ENCODE results near the gene TIAM2. TPM values are rescaled to one million over a fixed set of nuclear protein-coding genes. Genes with fewer than 3 reads are reported as not detected.

The TIAM2 gene
- total RNA-seq, 1 experiment from 2014 or later = 12.9 TPM

DNA sequence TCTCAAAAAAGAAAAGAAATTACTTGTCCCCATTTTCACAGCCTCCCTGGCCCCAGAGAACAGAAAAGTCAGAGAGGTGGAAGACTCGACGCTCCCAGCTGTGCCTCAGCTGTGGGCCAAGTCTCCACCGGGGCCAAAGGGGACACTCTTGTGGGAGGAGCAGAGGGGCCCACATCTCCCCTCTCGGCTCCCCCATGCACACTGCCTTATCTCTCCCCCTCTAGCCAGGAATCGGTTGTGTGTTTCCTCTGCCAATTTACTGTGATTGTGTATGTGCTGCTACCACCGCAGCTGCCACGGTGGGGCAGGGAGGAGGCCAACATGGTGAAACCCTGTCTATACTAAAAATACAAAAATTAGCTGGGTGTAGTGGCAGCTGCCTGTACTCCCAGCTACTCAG is 8.4 kb downstream of the TIAM2 start:
- H3K27me3 Mint-ChIP-seq (ENCODE audit: unreplicated experiment) = no peaks in the 10 kb centered on the region
- BruUV-seq (replicated peaks) = no TSS peak
- CTCF ChIA-PET = no interaction called here
- H3K36me3 Mint-ChIP-seq (ENCODE audit: insufficient read depth, unreplicated experiment) = no peaks in the 10 kb centered on the region
- no peaks in the 10 kb centered on the region for H3K4me1 Mint-ChIP-seq (ENCODE audit: low read depth, unreplicated experiment)
- no peak overlapping the region for H3K27ac Mint-ChIP-seq (ENCODE audit: unreplicated experiment)
- H3K4me3 Mint-ChIP-seq (ENCODE audit: low read depth, unreplicated experiment) = no peak overlapping the region
- TF ChIP-seq CTCF (IDR thresholded peaks at IDR 0.05; ENCODE audit: unreplicated experiment) = no peak
- no peak for DNase-seq
- intact Hi-C loops (cut with micrococcal nuclease; ENCODE audit: unreplicated experiment) = no loop called here
- H3K9me3 Mint-ChIP-seq (ENCODE audit: low read depth, unreplicated experiment) = no peaks in the 10 kb centered on the region

GRCh38 chr6:155004017-155004416 is 8.9 kb downstream of the TIAM2 start:
- no peak overlapping the region for H3K4me3 Mint-ChIP-seq (ENCODE audit: low read depth, unreplicated experiment)
- intact Hi-C loops (cut with micrococcal nuclease; ENCODE audit: unreplicated experiment) = no loop called here
- H3K9me3 Mint-ChIP-seq (ENCODE audit: low read depth, unreplicated experiment) = no peaks in the 10 kb centered on the region
- no peaks in the 10 kb centered on the region for H3K36me3 Mint-ChIP-seq (ENCODE audit: insufficient read depth, unreplicated experiment)
- no peak overlapping the region for H3K27ac Mint-ChIP-seq (ENCODE audit: unreplicated experiment)
- H3K4me1 Mint-ChIP-seq (ENCODE audit: low read depth, unreplicated experiment) = no peaks in the 10 kb centered on the region
- no peak for DNase-seq
- no peak for TF ChIP-seq CTCF (IDR thresholded peaks at IDR 0.05; ENCODE audit: unreplicated experiment)
- H3K27me3 Mint-ChIP-seq (ENCODE audit: unreplicated experiment) = no peaks in the 10 kb centered on the region
- no TSS peak for BruUV-seq (replicated peaks)
- CTCF ChIA-PET = no interaction called here

DNA sequence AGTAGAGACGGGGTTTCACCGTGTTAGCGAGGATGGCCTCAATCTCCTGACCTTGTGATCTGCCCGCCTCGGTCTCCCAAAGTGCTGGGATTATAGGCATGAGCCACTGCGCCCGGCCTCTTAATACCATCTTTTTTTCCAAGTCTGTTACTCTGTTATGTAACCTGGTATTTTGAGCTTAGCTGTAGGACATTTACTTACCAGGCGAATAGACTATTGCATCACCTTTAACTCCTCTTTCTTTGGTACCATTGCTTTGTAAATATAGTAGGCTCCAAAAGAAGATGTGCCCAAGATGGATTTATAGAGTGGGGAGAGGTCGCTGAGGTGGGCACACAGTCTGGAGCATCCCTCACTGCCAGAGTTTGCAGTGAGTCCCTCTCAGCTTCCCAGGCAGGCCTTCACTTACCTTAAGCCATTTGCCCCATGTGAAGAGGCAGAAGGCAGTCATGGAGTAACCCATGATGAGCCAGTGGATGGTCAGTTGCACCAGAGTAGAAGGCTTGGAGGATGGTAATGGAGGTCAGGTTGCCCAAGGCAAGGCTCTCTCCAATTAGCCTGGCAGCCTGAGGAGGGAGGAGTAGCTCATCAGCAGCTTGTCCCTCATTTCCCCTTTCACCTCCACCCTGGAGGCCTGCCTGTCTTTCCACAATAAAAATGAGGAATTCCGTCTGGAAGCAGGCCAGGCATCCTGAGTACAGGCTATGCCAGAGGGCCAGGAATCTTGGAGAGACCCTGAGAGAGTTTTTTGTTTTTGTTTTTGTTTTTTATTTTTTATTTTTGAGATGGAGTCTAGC is 9.7 kb downstream of the TIAM2 start:
- no peaks in the 10 kb centered on the region for H3K4me1 Mint-ChIP-seq (ENCODE audit: low read depth, unreplicated experiment)

DNA sequence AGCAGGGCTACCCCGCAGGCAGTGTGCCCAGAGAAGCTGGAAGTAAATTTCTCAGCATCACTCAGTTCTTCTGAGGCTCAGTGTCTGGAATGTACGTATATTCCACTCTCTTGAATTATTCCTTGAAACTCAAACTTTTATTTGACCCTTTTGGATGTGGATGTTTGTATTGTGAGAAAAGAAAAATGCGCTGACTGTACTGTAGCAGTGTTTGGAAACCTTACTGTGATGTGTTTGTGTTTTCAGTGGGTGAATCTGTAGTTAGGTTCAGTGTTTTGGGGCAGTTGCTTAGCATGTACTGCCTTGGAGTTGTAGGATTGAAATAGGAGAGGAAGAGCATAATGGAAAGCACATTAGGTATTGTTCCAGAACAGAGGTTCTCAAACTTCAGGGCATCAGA is 13.5 kb downstream of the TIAM2 start:
- intact Hi-C loops (cut with micrococcal nuclease; ENCODE audit: unreplicated experiment) = no loop called here
- Mint-ChIP-seq H3K4me1 (ENCODE audit: low read depth, unreplicated experiment) (peaks cover 11% of the 10 kb centered on the region), H3K36me3 (ENCODE audit: insufficient read depth, unreplicated experiment) (no peaks in the 10 kb centered on the region), H3K9me3 (ENCODE audit: low read depth, unreplicated experiment) (no peaks in the 10 kb centered on the region), H3K27me3 (ENCODE audit: unreplicated experiment) (no peaks in the 10 kb centered on the region), H3K4me3 (ENCODE audit: low read depth, unreplicated experiment) (no peak overlapping the region), H3K27ac (ENCODE audit: unreplicated experiment) (no peak overlapping the region)
- CTCF ChIA-PET = no interaction called here
- TF ChIP-seq CTCF (IDR thresholded peaks at IDR 0.05; ENCODE audit: unreplicated experiment) = no peak
- DNase-seq = no peak
- BruUV-seq (replicated peaks) = no TSS peak

More for the DNA sequence above, 9.7 kb downstream of the TIAM2 start:
- Mint-ChIP-seq H3K36me3 (ENCODE audit: insufficient read depth, unreplicated experiment) (no peaks in the 10 kb centered on the region), H3K27ac (ENCODE audit: unreplicated experiment) (no peak overlapping the region), H3K9me3 (ENCODE audit: low read depth, unreplicated experiment) (no peaks in the 10 kb centered on the region), H3K27me3 (ENCODE audit: unreplicated experiment) (no peaks in the 10 kb centered on the region), H3K4me3 (ENCODE audit: low read depth, unreplicated experiment) (no peak overlapping the region)
- no peak for TF ChIP-seq CTCF (IDR thresholded peaks at IDR 0.05; ENCODE audit: unreplicated experiment)
- BruUV-seq (replicated peaks) = no TSS peak
- CTCF ChIA-PET = interaction anchor here (0.7 kb wide), 1 partner anchor 66 kb away, joined by 3 read pairs; no protein-coding TSS in a partner anchor
- no peak for DNase-seq
- intact Hi-C loops (cut with micrococcal nuclease; ENCODE audit: unreplicated experiment) = no loop called here

Measured in Calu3 (cell line).